SK-N-SH treated with all-trans-retinoic acid at 6 μM for 48 hours (cell line): ENCODE measurements around the gene ARHGAP45.
A peak's percentile ranks its signal among the peaks of the same experiment; 100 is the strongest.
"Not testable (repeated sequence)": the region's sequence is repeated elsewhere in the genome, so short reads cannot be mapped to it uniquely, and the experiment has no call there.

ENCODE experiments used
- ATAC-seq: fragments of 200-7000 bp; cut with Tn5 transposase; 3 replicates; pipeline ENCODE4 v1.9.1; 2020; ENCODE audit warnings: mild to moderate bottlenecking, moderate library complexity
- ARNTL ChIP-seq: fragments of 450-650 bp; formaldehyde crosslinking; IDR thresholded peaks from 2 replicates; pipeline ENCODE4 v1.5.0; 2020; ENCODE audit warnings: low read depth, mild to moderate bottlenecking, moderate library complexity, borderline replicate concordance
- CREB5 ChIP-seq: fragments of 250-450 bp; sonication (Bioruptor Pico); IDR thresholded peaks from 2 replicates; pipeline ENCODE4 v1.5.1; 2020; ENCODE audit warnings: low read depth, mild to moderate bottlenecking, moderate library complexity
- ESRRG ChIP-seq: fragments of 250-450 bp; sonication (Bioruptor Pico); IDR thresholded peaks from 2 replicates; pipeline ENCODE4 v1.6.1; 2021; ENCODE audit warnings: mild to moderate bottlenecking
- GLIS3 ChIP-seq: fragments of 250-450 bp; sonication (Bioruptor Pico); IDR thresholded peaks from 2 replicates; pipeline ENCODE4 v1.5.0; 2020; ENCODE audit warnings: mild to moderate bottlenecking, moderate library complexity
- ISL1 ChIP-seq: fragments of 250-450 bp; sonication (Bioruptor Pico); IDR thresholded peaks from 2 replicates; pipeline ENCODE4 v2.1.2; 2022; ENCODE audit warnings: mild to moderate bottlenecking, moderate library complexity
- OSR1 ChIP-seq: fragments of 250-450 bp; sonication (Bioruptor Pico); IDR thresholded peaks from 2 replicates; pipeline ENCODE4 v1.8.0; 2022; ENCODE audit warnings: moderate library complexity, mild to moderate bottlenecking, inconsistent platforms
- PATZ1 ChIP-seq: fragments of 250-450 bp; sonication (Bioruptor Pico); IDR thresholded peaks from 2 replicates; pipeline ENCODE4 v1.8.0; 2020; ENCODE audit warnings: mild to moderate bottlenecking, moderate library complexity, borderline replicate concordance
- POU6F1 ChIP-seq: fragments of 250-450 bp; sonication (Bioruptor Pico); IDR thresholded peaks from 2 replicates; pipeline ENCODE4 v1.8.0; 2021; ENCODE audit warnings: low read depth, mild to moderate bottlenecking, moderate library complexity, borderline replicate concordance
- RARB ChIP-seq: fragments of 250-450 bp; sonication (Bioruptor Pico); IDR thresholded peaks from 2 replicates; pipeline ENCODE4 v1.8.0; 2021; ENCODE audit warnings: mild to moderate bottlenecking, moderate library complexity
- TCF4 ChIP-seq: fragments of 250-450 bp; sonication (Bioruptor Pico); IDR thresholded peaks from 2 replicates; pipeline ENCODE4 v1.8.0; 2021; ENCODE audit warnings: mild to moderate bottlenecking, moderate library complexity, borderline replicate concordance
- TOX ChIP-seq: fragments of 250-450 bp; sonication (Bioruptor Pico); IDR thresholded peaks from 2 replicates; pipeline ENCODE4 v1.8.0; 2021; ENCODE audit warnings: mild to moderate bottlenecking, moderate library complexity, borderline replicate concordance
- TSHZ2 ChIP-seq: fragments of 250-450 bp; sonication (Bioruptor Pico); IDR thresholded peaks from 2 replicates; pipeline ENCODE4 v1.5.0; 2020; ENCODE audit warnings: mild to moderate bottlenecking, moderate library complexity
- ZC3H10 ChIP-seq: fragments of 250-450 bp; sonication (Bioruptor Pico); IDR thresholded peaks from 2 replicates; pipeline ENCODE4 v1.5.1; 2021; ENCODE audit warnings: mild to moderate bottlenecking, moderate library complexity
- ZFP3 ChIP-seq: fragments of 250-450 bp; sonication (Bioruptor Pico); IDR thresholded peaks from 2 replicates; pipeline ENCODE4 v1.5.0; 2020; ENCODE audit warnings: mild to moderate bottlenecking, moderate library complexity
- ZNF565 ChIP-seq: fragments of 450-650 bp; formaldehyde crosslinking; conservative IDR thresholded peaks from 2 replicates; pipeline ENCODE4 v1.5.0; 2020; ENCODE audit warnings: low read depth, mild to moderate bottlenecking, moderate library complexity
- ZNF70 ChIP-seq: fragments of 450-650 bp; formaldehyde crosslinking; IDR thresholded peaks from 2 replicates; pipeline ENCODE4 v1.5.0; 2020; ENCODE audit warnings: mild to moderate bottlenecking, moderate library complexity

The ARHGAP45 gene

GRCh38 chr19:1020868-1021425 is 46.0 kb upstream of the ARHGAP45 start, which contains the start of gene TMEM259:
TMEM259 (minus strand) TSS chr19:1021123; CDS start chr19:1020996, 127 bp downstream.
- peak; percentile 90 for ATAC-seq
- TF ChIP-seq OSR1 (CRISPR knock-in tag) (no peak), ARNTL (no peak), GLIS3 (CRISPR knock-in tag) (no peak), TOX (CRISPR knock-in tag) (no peak), CREB5 (CRISPR knock-in tag) (no peak), POU6F1 (CRISPR knock-in tag) (no peak), ISL1 (CRISPR knock-in tag) (no peak), TSHZ2 (CRISPR knock-in tag) (no peak), ZC3H10 (CRISPR knock-in tag) (no peak), ESRRG (CRISPR knock-in tag) (no peak), ZNF70 (CRISPR knock-in tag) (no peak), ZNF565 (CRISPR knock-in tag) (no peak), TCF4 (no peak), RARB (CRISPR knock-in tag) (no peak)

GRCh38 chr19:1023883-1024188 is 43.1 kb upstream of the ARHGAP45 start:
- ATAC-seq = not testable (repeated sequence)

GRCh38 chr19:1025080-1025479 is 41.9 kb upstream of the ARHGAP45 start:
- ATAC-seq = not testable (repeated sequence)
- TF ChIP-seq ZFP3 (CRISPR knock-in tag) = peak; percentile 94

- ATAC-seq = peak; percentile 85
- TF ChIP-seq TSHZ2 (CRISPR knock-in tag) = no peak
- peak; percentile 64; the same call in 1 of the 2 replicates for TF ChIP-seq PATZ1 (CRISPR knock-in tag)
- TF ChIP-seq ZFP3 (CRISPR knock-in tag) = peak; percentile 100
Observed at GRCh38 chr19:1025960-1026782, 40.8 kb upstream of the ARHGAP45 start, which contains the start of gene CNN2. CNN2 (plus strand) TSS chr19:1026608; CDS start chr19:1026662, 54 bp downstream.
